IPS-20b (cell line): ENCODE data around the gene PARD3B.

Source experiments
- H3K27ac ChIP-seq: one replicate; pipeline ENCODE4 v1.5.1; 2013; ENCODE audit warnings: low read length
- H3K27me3 ChIP-seq: 2 replicates; pipeline ENCODE4 v1.6.1; 2013; ENCODE audit warnings: mild to moderate bottlenecking, low read length, inconsistent platforms; ENCODE audit not compliant: insufficient read depth
- H3K36me3 ChIP-seq: 2 replicates; pipeline ENCODE4 v1.6.1; 2013; ENCODE audit warnings: low read depth, mild to moderate bottlenecking, inconsistent platforms, low read length, moderate library complexity; ENCODE audit not compliant: insufficient read depth
- H3K4me1 ChIP-seq: 2 replicates; pipeline ENCODE4 v1.6.1; 2013; ENCODE audit warnings: mild to moderate bottlenecking, control low read depth, inconsistent platforms, low read length, moderate library complexity; ENCODE audit not compliant: insufficient read depth
- H3K4me3 ChIP-seq: 2 replicates; pipeline ENCODE4 v1.5.1; 2013; ENCODE audit warnings: mild to moderate bottlenecking, low read length, inconsistent platforms
- H3K9ac ChIP-seq: 2 replicates; pipeline ENCODE4 v1.6.1; 2013; ENCODE audit warnings: low read depth, mild to moderate bottlenecking, inconsistent platforms, low read length, moderate library complexity
- H3K9me3 ChIP-seq: 2 replicates; pipeline ENCODE4 v1.6.1; 2013; ENCODE audit warnings: mild to moderate bottlenecking, low read depth, low read length, inconsistent platforms; ENCODE audit not compliant: insufficient read depth

The PARD3B gene

GRCh38 chr2:204853905-204854304 is 308.6 kb downstream of the PARD3B start:
- no peaks in the 10 kb centered on the region for H3K9me3 ChIP-seq
- H3K27ac ChIP-seq, result no peak overlapping the region
- H3K4me3 ChIP-seq, result no peak overlapping the region
- H3K4me1 ChIP-seq, result no peaks in the 10 kb centered on the region
- no peaks in the 10 kb centered on the region for H3K36me3 ChIP-seq
- H3K9ac ChIP-seq, result no peak overlapping the region
- H3K27me3 ChIP-seq, result no peaks in the 10 kb centered on the region

GRCh38 chr2:204860274-204860673 is 315.0 kb downstream of the PARD3B start:
- Histone ChIP-seq H3K27me3 (no peaks in the 10 kb centered on the region), H3K36me3 (no peaks in the 10 kb centered on the region), H3K9me3 (no peaks in the 10 kb centered on the region), H3K4me1 (peaks cover 15% of the 10 kb centered on the region; the same call in 1 of the 2 replicates), H3K9ac (no peak overlapping the region), H3K4me3 (no peak overlapping the region), H3K27ac (no peak overlapping the region)

GRCh38 chr2:204862809-204863208 is 317.5 kb downstream of the PARD3B start:
- H3K27ac ChIP-seq, result no peak overlapping the region
- H3K9ac ChIP-seq, result no peak overlapping the region
- H3K27me3 ChIP-seq, result no peaks in the 10 kb centered on the region
- no peaks in the 10 kb centered on the region for H3K36me3 ChIP-seq
- no peak overlapping the region for H3K4me3 ChIP-seq
- H3K9me3 ChIP-seq, result no peaks in the 10 kb centered on the region
- peaks cover 15% of the 10 kb centered on the region; the same call in 1 of the 2 replicates for H3K4me1 ChIP-seq

DNA sequence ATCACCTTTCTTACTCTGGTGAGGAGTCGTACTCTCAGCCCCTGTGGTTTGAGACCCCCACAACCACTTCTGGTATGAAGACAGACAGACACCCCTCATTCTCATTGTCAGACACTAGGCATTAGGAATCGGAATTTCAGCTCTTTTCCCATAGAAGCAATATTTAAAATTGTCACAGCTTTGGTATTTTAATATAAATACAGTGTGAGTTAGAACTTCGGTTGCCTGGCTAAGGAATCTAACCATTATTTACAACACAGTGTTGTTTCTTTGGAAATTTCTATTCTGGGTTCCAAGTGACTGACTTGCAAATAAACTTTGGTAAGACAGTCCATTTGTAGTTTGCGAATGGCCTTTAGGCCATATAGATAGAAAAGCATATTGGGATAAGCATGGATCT is 318.1 kb downstream of the PARD3B start:
- Histone ChIP-seq H3K4me3 (no peak overlapping the region), H3K27me3 (no peaks in the 10 kb centered on the region), H3K36me3 (no peaks in the 10 kb centered on the region), H3K4me1 (peaks cover 15% of the 10 kb centered on the region; the same call in 1 of the 2 replicates), H3K9me3 (no peaks in the 10 kb centered on the region), H3K27ac (no peak overlapping the region), H3K9ac (no peak overlapping the region)

GRCh38 chr2:204869132-204869823 is 324.0 kb downstream of the PARD3B start:
- H3K9ac ChIP-seq, result no peak overlapping the region
- no peaks in the 10 kb centered on the region for H3K27me3 ChIP-seq
- no peak overlapping the region for H3K4me3 ChIP-seq
- no peaks in the 10 kb centered on the region for H3K9me3 ChIP-seq
- peaks cover 4% of the 10 kb centered on the region; the same call in 1 of the 2 replicates for H3K4me1 ChIP-seq
- H3K27ac ChIP-seq, result no peak overlapping the region
- no peaks in the 10 kb centered on the region for H3K36me3 ChIP-seq

- no peak overlapping the region for H3K27ac ChIP-seq
- no peaks in the 10 kb centered on the region for H3K27me3 ChIP-seq
- no peaks in the 10 kb centered on the region for H3K9me3 ChIP-seq
- no peak overlapping the region for H3K4me3 ChIP-seq
- no peak overlapping the region for H3K9ac ChIP-seq
- H3K36me3 ChIP-seq, result no peaks in the 10 kb centered on the region
- no peaks in the 10 kb centered on the region for H3K4me1 ChIP-seq
Measured at GRCh38 chr2:204870053-204870452, 324.8 kb downstream of the PARD3B start.

DNA sequence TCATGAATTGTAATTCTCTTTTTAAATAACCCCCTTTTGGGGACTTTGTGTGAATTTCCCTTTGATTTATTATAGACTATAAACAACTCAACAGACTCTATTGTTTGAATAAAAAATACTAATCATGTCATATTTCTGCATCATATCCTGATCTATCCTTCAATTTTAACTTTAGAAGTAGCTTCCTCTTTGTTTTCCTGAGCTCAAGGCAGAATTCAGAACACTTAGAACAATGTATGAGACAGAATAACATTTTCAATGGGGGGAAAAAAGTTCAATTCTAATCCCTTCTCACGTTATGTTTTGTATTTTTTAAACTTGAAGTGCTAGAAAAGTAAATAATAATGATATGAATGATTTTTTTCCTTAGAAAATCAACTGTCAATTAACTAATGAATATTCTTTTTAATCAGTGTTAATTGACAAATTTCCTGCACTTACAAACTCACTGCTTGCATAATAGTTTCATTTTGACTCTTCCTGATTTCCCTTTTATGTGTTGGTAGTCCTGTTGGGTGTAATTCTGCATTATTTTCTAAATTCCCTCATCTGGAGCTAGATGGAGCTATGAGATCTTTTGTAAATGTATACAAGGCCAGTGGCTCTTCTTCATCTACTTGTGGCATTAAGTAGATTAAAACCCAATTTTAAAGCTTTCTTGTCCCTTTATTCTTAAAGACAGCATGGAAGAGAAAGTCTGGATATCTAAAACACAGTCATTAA is 326.1 kb downstream of the PARD3B start:
- no peaks in the 10 kb centered on the region for H3K4me1 ChIP-seq
- H3K4me3 ChIP-seq, result no peak overlapping the region
- no peak overlapping the region for H3K9ac ChIP-seq
- no peaks in the 10 kb centered on the region for H3K27me3 ChIP-seq
- no peaks in the 10 kb centered on the region for H3K36me3 ChIP-seq
- H3K27ac ChIP-seq, result no peak overlapping the region
- H3K9me3 ChIP-seq, result no peaks in the 10 kb centered on the region

DNA sequence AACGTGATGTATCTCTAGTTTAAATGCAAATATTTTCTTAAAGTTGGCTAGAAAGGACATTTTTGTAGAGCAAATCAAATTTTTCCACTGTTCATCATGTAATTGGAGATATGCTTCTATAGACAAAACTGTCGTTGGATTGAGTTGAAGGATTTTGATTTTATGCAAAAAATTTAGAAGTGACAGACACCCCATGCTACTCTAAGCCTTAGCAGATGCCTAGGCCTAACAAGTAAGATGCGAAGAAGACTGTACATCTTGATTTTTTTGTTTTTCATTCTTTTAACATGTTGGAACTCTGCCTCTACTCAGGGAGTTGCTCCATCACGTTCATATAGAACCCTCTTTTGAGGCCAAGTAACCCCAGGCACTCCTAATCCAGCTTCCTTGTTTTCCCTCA is 331.0 kb downstream of the PARD3B start:
- H3K9me3 ChIP-seq, result no peaks in the 10 kb centered on the region
- H3K4me3 ChIP-seq, result no peak overlapping the region
- H3K36me3 ChIP-seq, result no peaks in the 10 kb centered on the region
- peaks cover 3% of the 10 kb centered on the region; the same call in 1 of the 2 replicates for H3K4me1 ChIP-seq
- no peak overlapping the region for H3K27ac ChIP-seq
- no peak overlapping the region for H3K9ac ChIP-seq
- no peaks in the 10 kb centered on the region for H3K27me3 ChIP-seq

- H3K27ac ChIP-seq, result no peak overlapping the region
- no peaks in the 10 kb centered on the region for H3K36me3 ChIP-seq
- no peak overlapping the region for H3K9ac ChIP-seq
- no peak overlapping the region for H3K4me3 ChIP-seq
- no peaks in the 10 kb centered on the region for H3K9me3 ChIP-seq
- H3K4me1 ChIP-seq, result peaks cover 12% of the 10 kb centered on the region
- no peaks in the 10 kb centered on the region for H3K27me3 ChIP-seq
Measured at GRCh38 chr2:204877691-204878090, 332.4 kb downstream of the PARD3B start.

DNA sequence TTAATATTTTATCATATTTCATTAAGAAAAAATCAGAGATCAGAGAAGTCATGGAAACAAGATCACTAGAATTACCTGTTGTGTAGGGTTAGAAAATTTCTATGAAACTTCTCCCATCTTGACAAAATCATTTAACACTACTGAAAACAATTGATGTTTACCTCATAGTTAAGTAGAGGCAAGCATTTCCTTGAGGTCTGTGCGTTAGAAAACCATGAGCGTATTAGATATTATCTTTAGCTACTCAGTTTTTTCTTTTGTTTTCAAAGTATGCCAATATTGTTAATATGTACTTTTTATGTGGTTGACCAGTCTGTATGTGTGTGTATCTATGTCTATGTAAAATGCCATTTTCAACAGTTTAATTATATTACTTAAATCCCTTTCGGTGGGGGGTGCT is 335.7 kb downstream of the PARD3B start:
- H3K27ac ChIP-seq, result no peak overlapping the region

DNA sequence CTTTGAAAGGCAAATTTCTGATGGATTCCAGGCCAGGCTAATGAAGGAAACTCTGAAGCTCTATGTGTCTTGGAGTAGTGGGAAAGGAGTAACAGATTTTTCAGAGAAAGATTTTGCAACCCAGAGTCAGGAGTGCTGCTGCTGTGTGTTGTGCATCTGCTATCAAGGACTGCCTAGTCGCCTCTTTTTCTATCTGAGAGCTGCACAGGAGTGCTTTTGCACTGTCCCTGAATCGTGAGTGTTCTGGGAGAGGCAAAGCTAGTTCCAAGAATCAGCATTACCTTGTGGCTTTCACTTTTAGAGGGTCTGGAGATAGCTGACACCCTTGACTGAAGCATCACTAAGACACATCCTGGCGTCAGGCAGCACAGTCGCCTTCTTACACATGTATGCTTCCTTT is 336.4 kb downstream of the PARD3B start:
- Histone ChIP-seq H3K9ac (no peak overlapping the region; the same call in 1 of the 2 replicates), H3K4me1 (peaks cover 15% of the 10 kb centered on the region)

More for the DNA sequence above, 335.7 kb downstream of the PARD3B start:
- no peak overlapping the region for H3K9ac ChIP-seq
- no peaks in the 10 kb centered on the region for H3K9me3 ChIP-seq
- peaks cover 13% of the 10 kb centered on the region for H3K4me1 ChIP-seq
- no peak overlapping the region for H3K4me3 ChIP-seq
- no peaks in the 10 kb centered on the region for H3K36me3 ChIP-seq
- H3K27me3 ChIP-seq, result no peaks in the 10 kb centered on the region

GRCh38 chr2:204885747-204886146 is 340.5 kb downstream of the PARD3B start:
- Histone ChIP-seq H3K27me3 (no peaks in the 10 kb centered on the region), H3K9ac (no peak overlapping the region), H3K4me1 (peaks cover 20% of the 10 kb centered on the region), H3K27ac (no peak overlapping the region), H3K4me3 (no peak overlapping the region), H3K36me3 (no peaks in the 10 kb centered on the region), H3K9me3 (no peaks in the 10 kb centered on the region)

More for the DNA sequence above, 336.4 kb downstream of the PARD3B start:
- no peaks in the 10 kb centered on the region for H3K27me3 ChIP-seq
- H3K36me3 ChIP-seq, result no peaks in the 10 kb centered on the region
- H3K27ac ChIP-seq, result no peak overlapping the region
- H3K9me3 ChIP-seq, result no peaks in the 10 kb centered on the region
- H3K4me3 ChIP-seq, result no peak overlapping the region
